ENCODE results near the gene OLFML1. TPM values are rescaled to one million over a fixed set of nuclear protein-coding genes. Genes with fewer than 3 reads are reported as not detected.
A peak's percentile ranks its signal among the peaks of the same experiment; 100 is the strongest.

The OLFML1 gene
- total RNA-seq, 1 experiment from 2014 or later = not detected

DNA sequence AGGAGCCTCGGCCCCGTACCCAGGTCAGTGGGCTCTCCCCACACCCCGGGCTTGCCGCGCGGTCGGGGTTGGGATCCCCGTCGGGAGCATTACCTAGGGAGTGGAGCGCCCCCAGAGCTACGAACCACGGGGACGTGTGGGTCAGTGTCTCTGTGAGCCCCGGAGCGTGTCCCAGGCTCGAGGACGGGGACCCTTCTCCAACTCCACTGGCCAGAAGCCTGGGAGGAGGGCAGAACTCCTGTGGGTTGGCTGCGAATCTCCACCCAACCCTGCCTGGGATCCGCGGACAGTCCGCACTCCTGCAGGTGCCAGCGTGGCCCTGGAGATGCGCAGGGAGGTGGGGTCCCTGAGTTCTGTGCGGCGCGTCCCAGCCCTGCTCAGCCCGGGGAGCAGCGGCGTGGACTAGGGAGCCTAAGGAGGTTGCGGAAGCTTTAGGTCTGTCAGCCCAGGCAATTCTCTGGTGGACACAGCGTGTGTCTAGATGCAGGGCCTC is 28.8 kb downstream of the OLFML1 start (continued):
- TF ChIP-seq, protein P1, sequence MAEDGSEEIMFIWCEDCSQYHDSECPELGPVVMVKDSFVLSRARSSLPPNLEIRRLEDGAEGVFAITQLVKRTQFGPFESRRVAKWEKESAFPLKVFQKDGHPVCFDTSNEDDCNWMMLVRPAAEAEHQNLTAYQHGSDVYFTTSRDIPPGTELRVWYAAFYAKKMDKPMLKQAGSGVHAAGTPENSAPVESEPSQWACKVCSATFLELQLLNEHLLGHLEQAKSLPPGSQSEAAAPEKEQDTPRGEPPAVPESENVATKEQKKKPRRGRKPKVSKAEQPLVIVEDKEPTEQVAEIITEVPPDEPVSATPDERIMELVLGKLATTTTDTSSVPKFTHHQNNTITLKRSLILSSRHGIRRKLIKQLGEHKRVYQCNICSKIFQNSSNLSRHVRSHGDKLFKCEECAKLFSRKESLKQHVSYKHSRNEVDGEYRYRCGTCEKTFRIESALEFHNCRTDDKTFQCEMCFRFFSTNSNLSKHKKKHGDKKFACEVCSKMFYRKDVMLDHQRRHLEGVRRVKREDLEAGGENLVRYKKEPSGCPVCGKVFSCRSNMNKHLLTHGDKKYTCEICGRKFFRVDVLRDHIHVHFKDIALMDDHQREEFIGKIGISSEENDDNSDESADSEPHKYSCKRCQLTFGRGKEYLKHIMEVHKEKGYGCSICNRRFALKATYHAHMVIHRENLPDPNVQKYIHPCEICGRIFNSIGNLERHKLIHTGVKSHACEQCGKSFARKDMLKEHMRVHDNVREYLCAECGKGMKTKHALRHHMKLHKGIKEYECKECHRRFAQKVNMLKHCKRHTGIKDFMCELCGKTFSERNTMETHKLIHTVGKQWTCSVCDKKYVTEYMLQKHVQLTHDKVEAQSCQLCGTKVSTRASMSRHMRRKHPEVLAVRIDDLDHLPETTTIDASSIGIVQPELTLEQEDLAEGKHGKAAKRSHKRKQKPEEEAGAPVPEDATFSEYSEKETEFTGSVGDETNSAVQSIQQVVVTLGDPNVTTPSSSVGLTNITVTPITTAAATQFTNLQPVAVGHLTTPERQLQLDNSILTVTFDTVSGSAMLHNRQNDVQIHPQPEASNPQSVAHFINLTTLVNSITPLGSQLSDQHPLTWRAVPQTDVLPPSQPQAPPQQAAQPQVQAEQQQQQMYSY (CRISPR knock-in tag; IDR thresholded peaks at IDR 0.05) = no peak
- TF ChIP-seq, protein P2, sequence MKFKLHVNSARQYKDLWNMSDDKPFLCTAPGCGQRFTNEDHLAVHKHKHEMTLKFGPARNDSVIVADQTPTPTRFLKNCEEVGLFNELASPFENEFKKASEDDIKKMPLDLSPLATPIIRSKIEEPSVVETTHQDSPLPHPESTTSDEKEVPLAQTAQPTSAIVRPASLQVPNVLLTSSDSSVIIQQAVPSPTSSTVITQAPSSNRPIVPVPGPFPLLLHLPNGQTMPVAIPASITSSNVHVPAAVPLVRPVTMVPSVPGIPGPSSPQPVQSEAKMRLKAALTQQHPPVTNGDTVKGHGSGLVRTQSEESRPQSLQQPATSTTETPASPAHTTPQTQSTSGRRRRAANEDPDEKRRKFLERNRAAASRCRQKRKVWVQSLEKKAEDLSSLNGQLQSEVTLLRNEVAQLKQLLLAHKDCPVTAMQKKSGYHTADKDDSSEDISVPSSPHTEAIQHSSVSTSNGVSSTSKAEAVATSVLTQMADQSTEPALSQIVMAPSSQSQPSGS (CRISPR knock-in tag; IDR thresholded peaks at IDR 0.05; ENCODE audit: borderline replicate concordance, low read depth) = no peak
- TF ChIP-seq, protein P3, sequence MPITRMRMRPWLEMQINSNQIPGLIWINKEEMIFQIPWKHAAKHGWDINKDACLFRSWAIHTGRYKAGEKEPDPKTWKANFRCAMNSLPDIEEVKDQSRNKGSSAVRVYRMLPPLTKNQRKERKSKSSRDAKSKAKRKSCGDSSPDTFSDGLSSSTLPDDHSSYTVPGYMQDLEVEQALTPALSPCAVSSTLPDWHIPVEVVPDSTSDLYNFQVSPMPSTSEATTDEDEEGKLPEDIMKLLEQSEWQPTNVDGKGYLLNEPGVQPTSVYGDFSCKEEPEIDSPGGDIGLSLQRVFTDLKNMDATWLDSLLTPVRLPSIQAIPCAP (CRISPR knock-in tag; IDR thresholded peaks at IDR 0.05) = 0 out of 2 replicates have a peak, but pooled peaks have one; percentile 23
- TF ChIP-seq, protein P4, sequence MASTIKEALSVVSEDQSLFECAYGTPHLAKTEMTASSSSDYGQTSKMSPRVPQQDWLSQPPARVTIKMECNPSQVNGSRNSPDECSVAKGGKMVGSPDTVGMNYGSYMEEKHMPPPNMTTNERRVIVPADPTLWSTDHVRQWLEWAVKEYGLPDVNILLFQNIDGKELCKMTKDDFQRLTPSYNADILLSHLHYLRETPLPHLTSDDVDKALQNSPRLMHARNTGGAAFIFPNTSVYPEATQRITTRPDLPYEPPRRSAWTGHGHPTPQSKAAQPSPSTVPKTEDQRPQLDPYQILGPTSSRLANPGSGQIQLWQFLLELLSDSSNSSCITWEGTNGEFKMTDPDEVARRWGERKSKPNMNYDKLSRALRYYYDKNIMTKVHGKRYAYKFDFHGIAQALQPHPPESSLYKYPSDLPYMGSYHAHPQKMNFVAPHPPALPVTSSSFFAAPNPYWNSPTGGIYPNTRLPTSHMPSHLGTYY (CRISPR knock-in tag; IDR thresholded peaks at IDR 0.05) = no peak
- TF ChIP-seq ZBTB21 (CRISPR knock-in tag; IDR thresholded peaks at IDR 0.05; ENCODE audit: borderline replicate concordance) (peak; percentile 49; the same call in 1 of the 2 replicates), GTF2I (CRISPR knock-in tag; conservative IDR thresholded peaks at IDR 0.05) (no peak), TP53 (CRISPR knock-in tag; IDR thresholded peaks at IDR 0.05) (no peak), NFYB (CRISPR knock-in tag; conservative IDR thresholded peaks at IDR 0.05; ENCODE audit: low read depth) (no peak), ZNF219 (CRISPR knock-in tag; IDR thresholded peaks at IDR 0.05; ENCODE audit: borderline replicate concordance) (no peak), CREM (CRISPR knock-in tag; IDR thresholded peaks at IDR 0.05) (0 out of 2 replicates have a peak, but pooled peaks have one; percentile 16), IRF2 (CRISPR knock-in tag; IDR thresholded peaks at IDR 0.05; ENCODE audit: borderline replicate concordance, low read depth) (no peak)
- TF ChIP-seq, protein P5, sequence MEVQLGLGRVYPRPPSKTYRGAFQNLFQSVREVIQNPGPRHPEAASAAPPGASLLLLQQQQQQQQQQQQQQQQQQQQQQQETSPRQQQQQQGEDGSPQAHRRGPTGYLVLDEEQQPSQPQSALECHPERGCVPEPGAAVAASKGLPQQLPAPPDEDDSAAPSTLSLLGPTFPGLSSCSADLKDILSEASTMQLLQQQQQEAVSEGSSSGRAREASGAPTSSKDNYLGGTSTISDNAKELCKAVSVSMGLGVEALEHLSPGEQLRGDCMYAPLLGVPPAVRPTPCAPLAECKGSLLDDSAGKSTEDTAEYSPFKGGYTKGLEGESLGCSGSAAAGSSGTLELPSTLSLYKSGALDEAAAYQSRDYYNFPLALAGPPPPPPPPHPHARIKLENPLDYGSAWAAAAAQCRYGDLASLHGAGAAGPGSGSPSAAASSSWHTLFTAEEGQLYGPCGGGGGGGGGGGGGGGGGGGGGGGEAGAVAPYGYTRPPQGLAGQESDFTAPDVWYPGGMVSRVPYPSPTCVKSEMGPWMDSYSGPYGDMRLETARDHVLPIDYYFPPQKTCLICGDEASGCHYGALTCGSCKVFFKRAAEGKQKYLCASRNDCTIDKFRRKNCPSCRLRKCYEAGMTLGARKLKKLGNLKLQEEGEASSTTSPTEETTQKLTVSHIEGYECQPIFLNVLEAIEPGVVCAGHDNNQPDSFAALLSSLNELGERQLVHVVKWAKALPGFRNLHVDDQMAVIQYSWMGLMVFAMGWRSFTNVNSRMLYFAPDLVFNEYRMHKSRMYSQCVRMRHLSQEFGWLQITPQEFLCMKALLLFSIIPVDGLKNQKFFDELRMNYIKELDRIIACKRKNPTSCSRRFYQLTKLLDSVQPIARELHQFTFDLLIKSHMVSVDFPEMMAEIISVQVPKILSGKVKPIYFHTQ (CRISPR knock-in tag; IDR thresholded peaks at IDR 0.05) = no peak
- TF ChIP-seq, protein P6, sequence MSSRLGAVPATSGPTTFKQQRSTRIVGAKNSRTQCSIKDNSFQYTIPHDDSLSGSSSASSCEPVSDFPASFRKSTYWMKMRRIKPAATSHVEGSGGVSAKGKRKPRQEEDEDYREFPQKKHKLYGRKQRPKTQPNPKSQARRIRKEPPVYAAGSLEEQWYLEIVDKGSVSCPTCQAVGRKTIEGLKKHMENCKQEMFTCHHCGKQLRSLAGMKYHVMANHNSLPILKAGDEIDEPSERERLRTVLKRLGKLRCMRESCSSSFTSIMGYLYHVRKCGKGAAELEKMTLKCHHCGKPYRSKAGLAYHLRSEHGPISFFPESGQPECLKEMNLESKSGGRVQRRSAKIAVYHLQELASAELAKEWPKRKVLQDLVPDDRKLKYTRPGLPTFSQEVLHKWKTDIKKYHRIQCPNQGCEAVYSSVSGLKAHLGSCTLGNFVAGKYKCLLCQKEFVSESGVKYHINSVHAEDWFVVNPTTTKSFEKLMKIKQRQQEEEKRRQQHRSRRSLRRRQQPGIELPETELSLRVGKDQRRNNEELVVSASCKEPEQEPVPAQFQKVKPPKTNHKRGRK (CRISPR knock-in tag; IDR thresholded peaks at IDR 0.05; ENCODE audit: borderline replicate concordance) = no peak
- TF ChIP-seq, protein P7, sequence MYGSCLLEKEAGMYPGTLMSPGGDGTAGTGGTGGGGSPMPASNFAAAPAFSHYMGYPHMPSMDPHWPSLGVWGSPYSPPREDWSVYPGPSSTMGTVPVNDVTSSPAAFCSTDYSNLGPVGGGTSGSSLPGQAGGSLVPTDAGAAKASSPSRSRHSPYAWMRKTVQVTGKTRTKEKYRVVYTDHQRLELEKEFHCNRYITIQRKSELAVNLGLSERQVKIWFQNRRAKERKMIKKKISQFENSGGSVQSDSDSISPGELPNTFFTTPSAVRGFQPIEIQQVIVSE (CRISPR knock-in tag; IDR thresholded peaks at IDR 0.05; ENCODE audit: borderline replicate concordance) = no peak
- TF ChIP-seq, protein P8, sequence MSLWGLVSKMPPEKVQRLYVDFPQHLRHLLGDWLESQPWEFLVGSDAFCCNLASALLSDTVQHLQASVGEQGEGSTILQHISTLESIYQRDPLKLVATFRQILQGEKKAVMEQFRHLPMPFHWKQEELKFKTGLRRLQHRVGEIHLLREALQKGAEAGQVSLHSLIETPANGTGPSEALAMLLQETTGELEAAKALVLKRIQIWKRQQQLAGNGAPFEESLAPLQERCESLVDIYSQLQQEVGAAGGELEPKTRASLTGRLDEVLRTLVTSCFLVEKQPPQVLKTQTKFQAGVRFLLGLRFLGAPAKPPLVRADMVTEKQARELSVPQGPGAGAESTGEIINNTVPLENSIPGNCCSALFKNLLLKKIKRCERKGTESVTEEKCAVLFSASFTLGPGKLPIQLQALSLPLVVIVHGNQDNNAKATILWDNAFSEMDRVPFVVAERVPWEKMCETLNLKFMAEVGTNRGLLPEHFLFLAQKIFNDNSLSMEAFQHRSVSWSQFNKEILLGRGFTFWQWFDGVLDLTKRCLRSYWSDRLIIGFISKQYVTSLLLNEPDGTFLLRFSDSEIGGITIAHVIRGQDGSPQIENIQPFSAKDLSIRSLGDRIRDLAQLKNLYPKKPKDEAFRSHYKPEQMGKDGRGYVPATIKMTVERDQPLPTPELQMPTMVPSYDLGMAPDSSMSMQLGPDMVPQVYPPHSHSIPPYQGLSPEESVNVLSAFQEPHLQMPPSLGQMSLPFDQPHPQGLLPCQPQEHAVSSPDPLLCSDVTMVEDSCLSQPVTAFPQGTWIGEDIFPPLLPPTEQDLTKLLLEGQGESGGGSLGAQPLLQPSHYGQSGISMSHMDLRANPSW (CRISPR knock-in tag; conservative IDR thresholded peaks at IDR 0.05; ENCODE audit: low read depth) = no peak
